Spleen (tissue), 7 donors: ENCODE data around the gene ERH.

ENCODE experiments used
- CTCF ChIP-seq, 11 experiments: fragments of 200-600 bp in 7 of 11; fragments of 450-650 bp in 4 of 11; sonication (generic) in 4 of 11; IDR thresholded peaks in 8 of 11; conservative IDR thresholded peaks in 3 of 11; 1 replicate in 7 of 11; 2 replicates in 4 of 11; pipeline versions ENCODE4 v1.4.0 to v1.8.0; 2016 to 2021; ENCODE audit warnings: antibody characterized with exemption in 11 of 11, inconsistent platforms in 4 of 11, mild to moderate bottlenecking in 1 of 11
- POLR2A ChIP-seq, 3 donors: fragments of 450-650 bp; IDR thresholded peaks; one replicate each; pipeline ENCODE4 v1.5.1; 2017; ENCODE audit warnings: antibody characterized with exemption in 3 of 3, mild to moderate bottlenecking in 1 of 3
- donor health status: DM: no; HTN: no; CAD: no; lungs with moderate emphysema.
- donor health status: DM: no; HTN: no; CAD: no.
- donor health status: DM: no; HTN: no; CAD: no.

GRCh38 chr14:69349091-69349777 lies 48.9 kb downstream of the ERH start:
- TF ChIP-seq POLR2A (IDR thresholded peaks at IDR 0.05) (no peak), CTCF (IDR thresholded peaks at IDR 0.05 in 8 of 11, conservative IDR thresholded peaks at IDR 0.05 in 3 of 11) (no peak)
